IMR-90 (cell line): ENCODE data around the gene NDUFC2. TPM values are rescaled to one million over a fixed set of nuclear protein-coding genes. Genes with fewer than 3 reads are reported as not detected.

Experiments used
- ATAC-seq: fragments of 200-7000 bp; cut with Tn5 transposase; 2 replicates; pipeline ENCODE4 v1.9.1; 2020; ENCODE audit warnings: low read depth, mild to moderate bottlenecking, moderate library complexity
- BruUV-seq: library from RNA; stranded (reverse); fragments of 400-500 nt; replicated peaks from 2 replicates; lab custom pipeline; 2021; lab: Mats Ljungman, UMichigan
- CTCF ChIA-PET: fragments of 300-600 bp; formaldehyde crosslinking; extraction: SDS; loops from one replicate; lab custom pipeline; 2021; ENCODE audit warnings: antibody characterized with exemption; lab: Yijun Ruan, JAX
- POLR2A ChIA-PET: fragments of 300-600 bp; sonication (Branson Sonifier 250); formaldehyde crosslinking; loops from one replicate; lab custom pipeline; 2022; ENCODE audit warnings: antibody characterized with exemption; ENCODE audit not compliant: unreplicated experiment; lab: Charles Lee
- DNase-seq: peaks from one replicate; pipeline ENCODE4 v3.0.0; 2013
- H2AFZ ChIP-seq: replicated peaks from 2 replicates; pipeline ENCODE3; 2013; ENCODE audit warnings: low read length, mild to moderate bottlenecking; ENCODE audit not compliant: poor library complexity
- H2AK5ac ChIP-seq: 2 replicates; pipeline ENCODE4 v1.6.1; 2013; ENCODE audit warnings: low read depth, low read length, inconsistent platforms
- H2AK9ac ChIP-seq: replicated peaks from 2 replicates; pipeline ENCODE3; 2013; ENCODE audit warnings: mild to moderate bottlenecking, low read depth, low read length, moderate library complexity; ENCODE audit not compliant: poor library complexity
- H2BK120ac ChIP-seq: 2 replicates; pipeline ENCODE4 v1.6.1; 2013; ENCODE audit warnings: low read depth, low read length, inconsistent platforms
- H2BK15ac ChIP-seq: 3 replicates; pipeline ENCODE4 v1.6.1; 2013; ENCODE audit warnings: low read depth, low read length, inconsistent platforms
- H2BK20ac ChIP-seq: 2 replicates; pipeline ENCODE4 v1.6.1; 2013; ENCODE audit warnings: low read depth, mild to moderate bottlenecking, inconsistent platforms, low read length, moderate library complexity
- H2BK5ac ChIP-seq: 2 replicates; pipeline ENCODE4 v1.6.1; 2013; ENCODE audit warnings: mild to moderate bottlenecking, low read depth, low read length, inconsistent platforms; ENCODE audit not compliant: poor library complexity, severe bottlenecking
- H3K14ac ChIP-seq: replicated peaks from 2 replicates; pipeline ENCODE4 v1.6.1; 2013; ENCODE audit warnings: low read depth, low read length, inconsistent platforms
- H3K18ac ChIP-seq: 2 replicates; pipeline ENCODE4 v1.6.1; 2013; ENCODE audit warnings: low read depth, low read length, control low read depth
- H3K23ac ChIP-seq: 2 replicates; pipeline ENCODE4 v1.6.1; 2013; ENCODE audit warnings: low read depth, low read length, inconsistent platforms
- H3K27ac ChIP-seq: 2 replicates; pipeline ENCODE4 v1.5.1; 2013; ENCODE audit warnings: mild to moderate bottlenecking, control low read depth, low read length; ENCODE audit not compliant: insufficient read depth
- H3K27me3 ChIP-seq: 2 replicates; pipeline ENCODE4 v1.6.1; 2013; ENCODE audit warnings: low read length; ENCODE audit not compliant: control insufficient read depth, insufficient read depth
- H3K36me3 ChIP-seq: 2 replicates; pipeline ENCODE4 v1.6.1; 2013; ENCODE audit warnings: low read length, mixed read lengths; ENCODE audit not compliant: control insufficient read depth, insufficient read depth
- H3K4ac ChIP-seq: 2 replicates; pipeline ENCODE4 v1.6.1; 2013; ENCODE audit warnings: low read depth, low read length, inconsistent platforms
- H3K4me1 ChIP-seq: 2 replicates; pipeline ENCODE4 v1.6.1; 2013; ENCODE audit warnings: low read length, mixed read lengths; ENCODE audit not compliant: control insufficient read depth, insufficient read depth
- H3K4me2 ChIP-seq: 2 replicates; pipeline ENCODE4 v1.6.1; 2013; ENCODE audit warnings: low read depth, mild to moderate bottlenecking, control low read depth, low read length, moderate library complexity
- H3K4me3 ChIP-seq: 2 replicates; pipeline ENCODE4 v1.5.1; 2013; ENCODE audit warnings: low read depth, mild to moderate bottlenecking, control low read depth, low read length, moderate library complexity; ENCODE audit not compliant: insufficient read depth
- H3K56ac ChIP-seq: 2 replicates; pipeline ENCODE4 v1.6.1; 2013; ENCODE audit warnings: low read length, inconsistent platforms; ENCODE audit not compliant: insufficient read depth; ENCODE audit errors: extremely low read depth
- H3K79me1 ChIP-seq, 2 experiments: 2 replicates each; pipeline ENCODE4 v1.6.1; 2013; ENCODE audit warnings: low read length in 2 of 2, inconsistent platforms in 1 of 2, low read depth in 1 of 2
- H3K9ac ChIP-seq: 2 replicates; pipeline ENCODE4 v1.6.1; 2013; ENCODE audit warnings: low read depth, low read length, control low read depth
- H3K9me1 ChIP-seq: 2 replicates; pipeline ENCODE4 v1.6.1; 2013; ENCODE audit warnings: low read length, inconsistent platforms; ENCODE audit not compliant: insufficient read depth
- H3K9me3 ChIP-seq: 2 replicates; pipeline ENCODE4 v1.6.1; 2013; ENCODE audit warnings: low read length; ENCODE audit not compliant: control insufficient read depth, insufficient read depth
- H4K20me1 ChIP-seq: 2 replicates; pipeline ENCODE4 v1.6.1; 2013; ENCODE audit warnings: low read length, inconsistent platforms; ENCODE audit not compliant: insufficient read depth
- H4K5ac ChIP-seq: 2 replicates; pipeline ENCODE4 v1.6.1; 2013; ENCODE audit warnings: mild to moderate bottlenecking, low read depth, low read length, control low read depth
- H4K8ac ChIP-seq, 2 experiments: 2 replicates each; pipeline ENCODE4 v1.6.1; 2013; ENCODE audit warnings: low read depth in 2 of 2, low read length in 2 of 2, control low read depth in 1 of 2, inconsistent platforms in 1 of 2
- H4K91ac ChIP-seq: 2 replicates; pipeline ENCODE4 v1.6.1; 2013; ENCODE audit warnings: low read depth, low read length, inconsistent platforms; ENCODE audit not compliant: insufficient read depth
- CHD1 ChIP-seq: IDR thresholded peaks from 2 replicates; pipeline ENCODE4 v1.6.1; 2012; ENCODE audit warnings: low read depth, low read length, improper control_type of control experiment
- MAFK ChIP-seq: IDR thresholded peaks from 2 replicates; pipeline ENCODE4 v1.6.1; 2012; ENCODE audit warnings: low read depth, low read length, improper control_type of control experiment
- MAZ ChIP-seq: IDR thresholded peaks from 2 replicates; pipeline ENCODE4 v1.6.1; 2012; ENCODE audit warnings: low read depth, mild to moderate bottlenecking, low read length, improper control_type of control experiment, moderate library complexity, borderline replicate concordance
- MXI1 ChIP-seq: IDR thresholded peaks from 2 replicates; pipeline ENCODE4 v1.6.1; 2012; ENCODE audit warnings: low read depth, mild to moderate bottlenecking, low read length, moderate library complexity, borderline replicate concordance
- RCOR1 ChIP-seq: IDR thresholded peaks from 2 replicates; pipeline ENCODE4 v1.6.1; 2012; ENCODE audit warnings: mild to moderate bottlenecking, low read length, improper control_type of control experiment; ENCODE audit not compliant: insufficient replicate concordance
- WGBS, 2 experiments: methylation state at CpG; one replicate each; pipeline versions ENCODE4 v1.1.5 to v1.1.7; 2013; ENCODE audit warnings: missing lambda C conversion rate in 2 of 2; ENCODE audit not compliant: insufficient read length in 1 of 2; ENCODE audit errors: extremely low coverage in 2 of 2; 5-methylcytosine and 5-hydroxymethylcytosine counted together
- dilution Hi-C: fragments of 300-500 bp; cut with HindIII; formaldehyde crosslinking; loops from one replicate; pipeline ENCODE4 v1.14.3; 2018; ENCODE audit warnings: low sequenced_read_pairs; ENCODE audit not compliant: unreplicated experiment
- in situ Hi-C: fragments of 300-500 bp; cut with MboI; formaldehyde crosslinking; loops from 3 replicates; pipeline ENCODE4 v1.14.3; 2019; ENCODE audit warnings: low sequenced_read_pairs, inconsistent platforms, mixed read lengths
- intact Hi-C: fragments of 100-400 bp; cut with micrococcal nuclease; formaldehyde crosslinking; loops from 2 replicates; pipeline ENCODE4 v1.10.0; 2022
- polyA plus RNA-seq, 3 experiments: library from polyadenylated mRNA; depleted of rRNA; stranded (reverse); fragments of >200 nt; gene quantifications; 2 replicates each; pipeline ENCODE4 v1.2.3, GENCODE V29; 2012; ENCODE audit warnings: low replicate concordance in 1 of 3
- total RNA-seq: library from RNA; depleted of rRNA; stranded (reverse); fragments of >200 nt; gene quantifications from 2 replicates; pipeline ENCODE4 v1.2.3, GENCODE V29; 2012
- TF ChIP-seq, protein P1 (sequence below): fragments of 150-350 bp; IDR thresholded peaks from 2 replicates; pipeline ENCODE4 v1.6.1; 2016; ENCODE audit warnings: low read depth, mild to moderate bottlenecking, low read length, moderate library complexity, borderline replicate concordance
- TF ChIP-seq, protein P2 (sequence below): fragments of 150-350 bp; IDR thresholded peaks from 2 replicates; pipeline ENCODE4 v1.6.1; 2017; ENCODE audit warnings: mild to moderate bottlenecking, antibody characterized with exemption, low read length, low read depth
- TF ChIP-seq, protein P3 (sequence below): conservative IDR thresholded peaks from 2 replicates; pipeline ENCODE4 v1.5.1; 2012; ENCODE audit warnings: mild to moderate bottlenecking, low read depth, low read length, improper control_type of control experiment

The NDUFC2 gene
- total and polyA plus RNA-seq, 2 of the 4 experiments (the other 2 are of a cell fraction), result 146 to 340 TPM

DNA sequence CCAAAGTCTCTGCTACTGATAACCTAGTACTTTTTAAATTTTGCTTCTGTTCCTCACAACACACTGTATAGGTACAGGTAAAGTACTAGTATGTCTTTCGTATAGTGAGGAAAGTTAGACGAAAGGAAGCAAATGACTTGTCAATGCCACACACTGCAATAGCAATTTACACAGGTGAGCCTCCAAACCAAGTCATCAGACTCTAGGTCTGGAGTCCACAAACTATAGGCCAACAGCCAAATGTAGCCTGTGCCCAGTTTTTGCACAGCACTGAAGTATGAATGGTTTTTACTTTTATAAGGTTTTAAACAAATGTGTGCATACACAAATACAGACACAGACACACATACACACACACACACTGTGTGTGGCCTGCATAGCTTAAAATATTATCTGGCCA is 31.6 kb upstream of the NDUFC2 start:
- Histone ChIP-seq H3K4me2 (no peak overlapping the region), H2AFZ (no peak overlapping the region), H3K9me1 (peaks cover 4% of the 10 kb centered on the region; the same call in 1 of the 2 replicates), H2BK120ac (no peak overlapping the region), H4K8ac (no peak overlapping the region), H2BK20ac (no peak overlapping the region), H2BK15ac (no peak overlapping the region), H4K5ac (no peak overlapping the region), H3K18ac (no peak overlapping the region), H3K4me1 (peaks cover 2% of the 10 kb centered on the region; the same call in 1 of the 2 replicates), H2AK5ac (no peak overlapping the region), H2BK5ac (peak overlapping the region; percentile 38), H3K56ac (no peak overlapping the region), H4K91ac (no peak overlapping the region), H3K4me3 (no peak overlapping the region), H3K9ac (no peak overlapping the region), H3K4ac (no peak overlapping the region), H2AK9ac (no peak overlapping the region), H3K27ac (no peak overlapping the region), H4K20me1 (0 out of 2 replicates have a peak, but pooled peaks cover 2% of the 10 kb centered on the region), H3K27me3 (no peaks in the 10 kb centered on the region), H3K9me3 (no peaks in the 10 kb centered on the region), H3K79me1 (no peaks in the 10 kb centered on the region; a peak in 1 of 4 replicates), H3K23ac (no peak overlapping the region), H3K36me3 (peaks cover 8% of the 10 kb centered on the region), H3K14ac (no peak overlapping the region; the same call in 1 of the 2 replicates)
- dilution Hi-C loops, result no loop called here
- in situ Hi-C loops, result no loop called here
- POLR2A ChIA-PET, result no interaction called here
- BruUV-seq, result no TSS peak
- no peak for ATAC-seq
- no CpG with 5 or more reads among the region's 2 CpGs for WGBS, 2 experiments
- no peak for DNase-seq
- intact Hi-C loops, result no loop called here
- TF ChIP-seq MAZ (no peak), MXI1 (no peak), MAFK (no peak), RCOR1 (no peak), CHD1 (no peak)
- TF ChIP-seq, protein P1, sequence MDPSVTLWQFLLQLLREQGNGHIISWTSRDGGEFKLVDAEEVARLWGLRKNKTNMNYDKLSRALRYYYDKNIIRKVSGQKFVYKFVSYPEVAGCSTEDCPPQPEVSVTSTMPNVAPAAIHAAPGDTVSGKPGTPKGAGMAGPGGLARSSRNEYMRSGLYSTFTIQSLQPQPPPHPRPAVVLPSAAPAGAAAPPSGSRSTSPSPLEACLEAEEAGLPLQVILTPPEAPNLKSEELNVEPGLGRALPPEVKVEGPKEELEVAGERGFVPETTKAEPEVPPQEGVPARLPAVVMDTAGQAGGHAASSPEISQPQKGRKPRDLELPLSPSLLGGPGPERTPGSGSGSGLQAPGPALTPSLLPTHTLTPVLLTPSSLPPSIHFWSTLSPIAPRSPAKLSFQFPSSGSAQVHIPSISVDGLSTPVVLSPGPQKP, result no peak
- TF ChIP-seq, protein P2, sequence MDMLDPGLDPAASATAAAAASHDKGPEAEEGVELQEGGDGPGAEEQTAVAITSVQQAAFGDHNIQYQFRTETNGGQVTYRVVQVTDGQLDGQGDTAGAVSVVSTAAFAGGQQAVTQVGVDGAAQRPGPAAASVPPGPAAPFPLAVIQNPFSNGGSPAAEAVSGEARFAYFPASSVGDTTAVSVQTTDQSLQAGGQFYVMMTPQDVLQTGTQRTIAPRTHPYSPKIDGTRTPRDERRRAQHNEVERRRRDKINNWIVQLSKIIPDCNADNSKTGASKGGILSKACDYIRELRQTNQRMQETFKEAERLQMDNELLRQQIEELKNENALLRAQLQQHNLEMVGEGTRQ, result no peak
- TF ChIP-seq, protein P3, sequence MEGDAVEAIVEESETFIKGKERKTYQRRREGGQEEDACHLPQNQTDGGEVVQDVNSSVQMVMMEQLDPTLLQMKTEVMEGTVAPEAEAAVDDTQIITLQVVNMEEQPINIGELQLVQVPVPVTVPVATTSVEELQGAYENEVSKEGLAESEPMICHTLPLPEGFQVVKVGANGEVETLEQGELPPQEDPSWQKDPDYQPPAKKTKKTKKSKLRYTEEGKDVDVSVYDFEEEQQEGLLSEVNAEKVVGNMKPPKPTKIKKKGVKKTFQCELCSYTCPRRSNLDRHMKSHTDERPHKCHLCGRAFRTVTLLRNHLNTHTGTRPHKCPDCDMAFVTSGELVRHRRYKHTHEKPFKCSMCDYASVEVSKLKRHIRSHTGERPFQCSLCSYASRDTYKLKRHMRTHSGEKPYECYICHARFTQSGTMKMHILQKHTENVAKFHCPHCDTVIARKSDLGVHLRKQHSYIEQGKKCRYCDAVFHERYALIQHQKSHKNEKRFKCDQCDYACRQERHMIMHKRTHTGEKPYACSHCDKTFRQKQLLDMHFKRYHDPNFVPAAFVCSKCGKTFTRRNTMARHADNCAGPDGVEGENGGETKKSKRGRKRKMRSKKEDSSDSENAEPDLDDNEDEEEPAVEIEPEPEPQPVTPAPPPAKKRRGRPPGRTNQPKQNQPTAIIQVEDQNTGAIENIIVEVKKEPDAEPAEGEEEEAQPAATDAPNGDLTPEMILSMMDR, result no peak
- CTCF ChIA-PET, result no interaction called here
